ENCODE data around the gene PPT2. TPM values are rescaled to one million over a fixed set of nuclear protein-coding genes. Genes with fewer than 3 reads are reported as not detected.

The PPT2 gene
- total and polyA plus RNA-seq, 2 of the 13 experiments (the other 11 are each of a cell fraction or from before 2014, with no cell fraction given): 39.2 to 61.8 TPM

DNA sequence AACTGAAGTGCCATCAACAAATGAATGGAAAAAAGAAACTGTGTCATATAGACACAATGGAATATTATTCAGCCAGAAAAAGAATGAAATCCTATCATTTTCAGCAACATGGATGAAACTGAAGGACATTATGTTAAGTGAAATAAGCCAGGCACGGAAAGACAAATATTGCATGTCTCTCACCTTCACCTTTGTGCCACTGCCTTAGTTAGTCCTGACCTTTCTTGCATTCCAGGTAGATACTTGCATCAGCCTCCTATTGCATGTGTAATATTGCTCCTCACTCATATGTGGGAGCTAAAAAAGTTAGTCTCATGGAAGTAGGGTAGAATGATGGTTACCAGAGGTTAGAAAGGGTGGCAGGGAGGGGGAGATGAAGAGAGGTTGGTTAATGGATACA is 55.1 kb downstream of the PPT2 start:
- no peaks in the 10 kb centered on the region for H3K79me2 ChIP-seq (ENCODE audit: insufficient read depth, low read length)
- DNase-seq (ENCODE audit: low spot score): no peak
- H3K4me1 ChIP-seq (ENCODE audit: insufficient read depth, low read length): peaks cover 24% of the 10 kb centered on the region
- H3K27me3 ChIP-seq (ENCODE audit: control insufficient read depth in 1 of 2, insufficient read depth in 2 of 2, low read length in 2 of 2): peaks cover 1 to 5% of the 10 kb centered on the region in 2 experiments; a peak in 3 of 5 replicates
- BruUV-seq (replicated peaks): no TSS peak
- no peak overlapping the region for H3K4me2 ChIP-seq (ENCODE audit: low read depth, low read length)
- in situ Hi-C loops (cut with HindIII; ENCODE audit: extremely low pct_ligation_motif_present, low pct_unique_long_range_greater_than_20kb) (no loop called here), intact Hi-C loops (cut with micrococcal nuclease; ENCODE audit: unreplicated experiment) (no loop called here)
- CTCF ChIA-PET (ENCODE audit: low intra/inter-chr PET ratio, low total read pairs): no interaction called here
- FAIRE-seq: no peak
- WGBS (ENCODE audit: low lambda C conversion rate): 3% methylated on average over 1 of the region's 1 CpG
- no peaks in the 10 kb centered on the region for H3K9me3 ChIP-seq (ENCODE audit: low read length)
- H3K27ac ChIP-seq (ENCODE audit: extremely low read length, insufficient read depth, low read length): no peak overlapping the region
- no peak overlapping the region for H2AFZ ChIP-seq (ENCODE audit: low read length)
- no peak overlapping the region for H3K9ac ChIP-seq (ENCODE audit: insufficient read depth, low read depth, low read length)
- no peak overlapping the region for H3K4me3 ChIP-seq (replicated peaks in 1 of 3; ENCODE audit: insufficient read depth in 1 of 3, low read depth in 2 of 3, low read length in 3 of 3)
- no peaks in the 10 kb centered on the region for H4K20me1 ChIP-seq (ENCODE audit: insufficient read depth, low read length)
- no peak for ATAC-seq
- POLR2A ChIA-PET: no interaction called here
- H3K36me3 ChIP-seq (replicated peaks in 1 of 2; ENCODE audit: control insufficient read depth in 1 of 2, insufficient read depth in 2 of 2, low read length in 2 of 2): no peaks in the 10 kb centered on the region
- no peak for TF ChIP-seq NFYB (CRISPR knock-in tag; IDR thresholded peaks at IDR 0.05)
- no peak for TF ChIP-seq TEAD2 (CRISPR knock-in tag; IDR thresholded peaks at IDR 0.05)
- no peak for TF ChIP-seq FOXJ3 (CRISPR knock-in tag; IDR thresholded peaks at IDR 0.05; ENCODE audit: borderline replicate concordance)
- TF ChIP-seq HMGA1 (CRISPR knock-in tag; conservative IDR thresholded peaks at IDR 0.05): no peak
- TF ChIP-seq BCL6 (CRISPR knock-in tag; IDR thresholded peaks at IDR 0.05): peak; percentile 35; the same call in 1 of the 2 replicates
- peak; percentile 47 to 57; a peak in 3 of 4 replicates for TF ChIP-seq NR2F1 (CRISPR knock-in tag; IDR thresholded peaks at IDR 0.05)
- TF ChIP-seq, protein P1, sequence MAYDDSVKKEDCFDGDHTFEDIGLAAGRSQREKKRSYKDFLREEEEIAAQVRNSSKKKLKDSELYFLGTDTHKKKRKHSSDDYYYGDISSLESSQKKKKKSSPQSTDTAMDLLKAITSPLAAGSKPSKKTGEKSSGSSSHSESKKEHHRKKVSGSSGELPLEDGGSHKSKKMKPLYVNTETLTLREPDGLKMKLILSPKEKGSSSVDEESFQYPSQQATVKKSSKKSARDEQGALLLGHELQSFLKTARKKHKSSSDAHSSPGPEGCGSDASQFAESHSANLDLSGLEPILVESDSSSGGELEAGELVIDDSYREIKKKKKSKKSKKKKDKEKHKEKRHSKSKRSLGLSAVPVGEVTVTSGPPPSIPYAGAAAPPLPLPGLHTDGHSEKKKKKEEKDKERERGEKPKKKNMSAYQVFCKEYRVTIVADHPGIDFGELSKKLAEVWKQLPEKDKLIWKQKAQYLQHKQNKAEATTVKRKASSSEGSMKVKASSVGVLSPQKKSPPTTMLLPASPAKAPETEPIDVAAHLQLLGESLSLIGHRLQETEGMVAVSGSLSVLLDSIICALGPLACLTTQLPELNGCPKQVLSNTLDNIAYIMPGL (CRISPR knock-in tag; IDR thresholded peaks at IDR 0.05; ENCODE audit: borderline replicate concordance in 1 of 2, low read depth in 1 of 2): no peak
- TF ChIP-seq, protein P2, sequence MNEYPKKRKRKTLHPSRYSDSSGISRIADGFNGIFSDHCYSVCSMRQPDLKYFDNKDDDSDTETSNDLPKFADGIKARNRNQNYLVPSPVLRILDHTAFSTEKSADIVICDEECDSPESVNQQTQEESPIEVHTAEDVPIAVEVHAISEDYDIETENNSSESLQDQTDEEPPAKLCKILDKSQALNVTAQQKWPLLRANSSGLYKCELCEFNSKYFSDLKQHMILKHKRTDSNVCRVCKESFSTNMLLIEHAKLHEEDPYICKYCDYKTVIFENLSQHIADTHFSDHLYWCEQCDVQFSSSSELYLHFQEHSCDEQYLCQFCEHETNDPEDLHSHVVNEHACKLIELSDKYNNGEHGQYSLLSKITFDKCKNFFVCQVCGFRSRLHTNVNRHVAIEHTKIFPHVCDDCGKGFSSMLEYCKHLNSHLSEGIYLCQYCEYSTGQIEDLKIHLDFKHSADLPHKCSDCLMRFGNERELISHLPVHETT (CRISPR knock-in tag; conservative IDR thresholded peaks at IDR 0.05): no peak
- peak; percentile 39 for TF ChIP-seq TBL1XR1 (IDR thresholded peaks at IDR 0.05; ENCODE audit: borderline replicate concordance, low read length, partially characterized antibody)
- peak; percentile 21 for TF ChIP-seq TEAD3 (CRISPR knock-in tag; optimal IDR thresholded peaks at IDR 0.05; ENCODE audit: borderline replicate concordance)
- TF ChIP-seq CEBPG (CRISPR knock-in tag; IDR thresholded peaks at IDR 0.05): peak; percentile 70
- no peak for TF ChIP-seq RNF2 (conservative IDR thresholded peaks at IDR 0.05; ENCODE audit: low read depth)
- TF ChIP-seq HNF4A (CRISPR knock-in tag; IDR thresholded peaks at IDR 0.05): peak; percentile 46
- no peak for TF ChIP-seq POLR2A (IDR thresholded peaks at IDR 0.05; ENCODE audit: insufficient read depth in 1 of 2, low read depth in 2 of 2, low read length in 2 of 2)
- no peak for TF ChIP-seq JUNB (CRISPR knock-in tag; IDR thresholded peaks at IDR 0.05; ENCODE audit: borderline replicate concordance)
- no peak for TF ChIP-seq ZNF839 (CRISPR knock-in tag; IDR thresholded peaks at IDR 0.05; ENCODE audit: borderline replicate concordance)
- TF ChIP-seq ZNF720 (CRISPR knock-in tag; IDR thresholded peaks at IDR 0.05): no peak
- TF ChIP-seq JUN (CRISPR knock-in tag; IDR thresholded peaks at IDR 0.05): no peak
- peak; percentile 68; the same call in 1 of the 2 replicates for TF ChIP-seq NR2C2 (CRISPR knock-in tag; IDR thresholded peaks at IDR 0.05; ENCODE audit: borderline replicate concordance)
- TF ChIP-seq JUND (CRISPR knock-in tag; IDR thresholded peaks at IDR 0.05): no peak
- no peak for TF ChIP-seq SCMH1 (CRISPR knock-in tag; IDR thresholded peaks at IDR 0.05; ENCODE audit: borderline replicate concordance)
- no peak for TF ChIP-seq JARID2 (CRISPR knock-in tag; IDR thresholded peaks at IDR 0.05; ENCODE audit: insufficient replicate concordance)
- 0 out of 2 replicates have a peak, but pooled peaks have one; percentile 31 for TF ChIP-seq RARA (CRISPR knock-in tag; IDR thresholded peaks at IDR 0.05)
- TF ChIP-seq CBX1 (IDR thresholded peaks at IDR 0.05; ENCODE audit: low read depth): no peak
